Colon (tissue), 2 donors: Measurements from ENCODE around the gene PEPD.

Experiments
- FAIRE-seq: peaks from 2 replicates; lab custom pipeline; 2012; peaks lifted over from hg19 to GRCh38; lab: Jason Lieb, UNC
- donor health status: control.
- donor health status: control.

Gene PEPD

GRCh38 chr19:33406521-33407139 lies 115.0 kb downstream of the PEPD start:
- FAIRE-seq, result no peak

- no peak for FAIRE-seq
Observed at GRCh38 chr19:33405553-33406461, 115.8 kb downstream of the PEPD start.

- no peak for FAIRE-seq
Observed at GRCh38 chr19:33405254-33405552, 116.4 kb downstream of the PEPD start.

DNA sequence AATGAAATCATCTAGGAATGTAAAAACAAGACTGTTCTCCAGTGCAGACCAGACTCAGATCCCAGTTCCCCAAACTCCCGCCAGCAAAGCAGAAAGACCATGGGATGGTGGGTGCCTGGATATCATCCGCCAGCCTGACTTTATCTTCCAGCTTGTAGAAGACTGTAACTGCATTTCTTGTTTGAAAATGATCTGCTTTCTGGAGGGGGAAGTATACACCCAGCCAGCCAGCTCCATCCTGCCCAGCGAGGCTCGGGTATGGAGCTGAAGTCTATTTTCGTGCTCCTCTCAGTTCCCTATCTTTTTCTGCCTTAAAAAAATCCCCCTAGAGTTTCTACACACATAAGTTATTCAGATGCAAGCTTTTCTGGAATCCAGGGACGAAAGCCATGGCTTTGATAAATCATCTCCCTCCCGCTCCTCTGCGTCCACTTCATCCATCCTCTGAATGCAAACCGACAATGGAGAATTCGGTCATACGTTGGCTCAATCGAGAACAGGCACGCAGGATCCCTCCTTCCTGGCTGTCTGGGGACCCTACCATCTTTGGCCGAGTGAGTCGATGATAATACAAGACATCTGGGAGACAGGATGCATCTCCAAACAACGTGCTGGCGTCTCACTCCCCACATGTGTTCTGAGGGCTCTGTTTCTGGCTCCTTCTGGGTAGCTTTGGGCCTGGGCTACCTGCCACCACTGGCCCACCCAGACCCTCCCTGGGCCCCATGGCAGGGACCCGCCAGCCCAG lies 116.9 kb downstream of the PEPD start:
- FAIRE-seq, result no peak

DNA sequence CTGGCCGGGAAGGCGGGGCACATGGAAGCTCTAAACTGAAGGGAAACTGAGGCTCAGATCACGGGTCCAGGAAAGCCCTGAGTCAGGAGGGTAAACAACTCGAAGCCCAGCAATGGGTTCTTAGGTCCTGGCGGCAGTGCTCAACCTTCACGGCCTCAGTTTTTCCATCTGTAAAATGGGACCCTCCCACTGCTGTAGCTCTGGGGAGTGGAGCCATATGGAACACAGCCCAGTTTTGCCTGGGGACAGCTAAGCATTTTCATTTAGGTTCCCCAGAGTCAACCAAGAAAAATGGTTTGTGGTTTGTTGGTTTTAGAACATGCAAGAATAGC lies 117.7 kb downstream of the PEPD start:
- no peak for FAIRE-seq

DNA sequence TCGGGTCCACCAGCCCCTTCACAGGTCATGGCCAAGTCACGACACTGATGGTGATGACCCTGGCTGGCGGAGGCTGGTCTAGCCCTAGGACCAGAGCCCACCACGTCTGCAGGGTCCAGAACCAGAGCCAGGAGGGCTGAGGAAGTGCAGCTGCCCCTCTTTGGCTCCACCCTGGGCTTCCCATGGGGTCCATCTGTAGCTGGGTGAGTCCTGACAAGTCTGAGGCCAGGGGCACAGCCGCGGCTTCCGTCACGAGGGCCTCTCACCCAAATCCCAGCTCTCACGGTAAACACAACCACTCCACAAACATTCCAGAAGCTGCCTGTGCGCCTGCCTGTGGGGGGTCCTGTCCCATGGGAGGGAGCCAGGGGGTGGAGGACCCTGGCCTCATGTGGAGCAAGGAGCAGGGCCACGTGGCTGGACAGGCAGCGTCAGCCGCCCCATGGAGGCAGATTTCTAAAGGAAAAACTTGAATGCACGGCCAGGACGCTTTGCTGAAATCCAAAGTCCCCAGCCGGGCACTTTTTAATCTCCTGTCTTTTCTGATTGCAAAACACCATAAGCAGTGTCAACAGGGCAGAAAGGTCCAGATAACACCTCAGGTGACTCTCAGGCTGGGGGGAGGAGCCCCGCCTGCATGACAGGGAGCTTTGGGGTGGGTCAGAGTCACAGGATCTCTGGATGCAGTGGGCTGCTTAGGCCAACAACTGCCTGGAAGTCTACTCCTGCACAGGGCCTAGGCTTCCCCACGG lies 118.2 kb downstream of the PEPD start:
- no peak for FAIRE-seq

GRCh38 chr19:33402421-33403220 lies 119.0 kb downstream of the PEPD start:
- no peak for FAIRE-seq

DNA sequence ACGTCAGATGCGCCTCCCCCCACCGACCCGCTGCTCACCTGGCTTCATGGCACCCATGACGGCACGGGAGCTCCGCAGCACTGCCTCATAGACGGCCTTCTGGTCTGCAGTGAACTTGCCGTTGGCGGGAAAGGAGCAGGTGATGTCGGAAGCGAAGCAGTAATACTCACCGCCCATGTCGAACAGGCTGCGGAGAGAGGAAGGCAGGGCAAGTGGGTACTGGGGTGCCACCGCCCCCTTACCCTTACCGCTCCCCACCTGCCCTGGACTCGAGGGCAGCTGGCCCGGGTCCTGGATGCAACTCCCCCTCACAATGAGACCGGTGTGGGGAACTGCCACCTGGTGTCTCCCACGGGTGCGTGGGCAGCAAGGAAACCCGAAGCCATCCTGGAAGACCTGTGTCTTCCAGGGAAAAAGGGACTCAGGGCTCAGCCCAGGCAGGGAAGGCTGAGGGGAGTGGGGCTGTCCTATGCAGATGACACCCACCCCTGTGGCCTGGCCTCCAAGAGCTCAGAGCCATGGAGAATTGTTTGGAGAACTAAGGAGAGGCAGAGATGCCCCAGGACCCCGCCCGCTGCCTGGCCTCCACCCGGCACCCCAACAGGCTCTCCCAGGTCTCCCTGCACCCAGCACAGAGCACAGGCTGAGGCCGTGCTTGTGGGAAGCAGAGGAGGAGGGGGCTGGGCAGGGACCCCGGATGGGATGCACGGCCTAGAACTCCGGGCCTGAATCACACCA lies 119.7 kb downstream of the PEPD start:
- FAIRE-seq, result no peak

GRCh38 chr19:33400856-33401682 lies 120.5 kb downstream of the PEPD start:
- no peak for FAIRE-seq

DNA sequence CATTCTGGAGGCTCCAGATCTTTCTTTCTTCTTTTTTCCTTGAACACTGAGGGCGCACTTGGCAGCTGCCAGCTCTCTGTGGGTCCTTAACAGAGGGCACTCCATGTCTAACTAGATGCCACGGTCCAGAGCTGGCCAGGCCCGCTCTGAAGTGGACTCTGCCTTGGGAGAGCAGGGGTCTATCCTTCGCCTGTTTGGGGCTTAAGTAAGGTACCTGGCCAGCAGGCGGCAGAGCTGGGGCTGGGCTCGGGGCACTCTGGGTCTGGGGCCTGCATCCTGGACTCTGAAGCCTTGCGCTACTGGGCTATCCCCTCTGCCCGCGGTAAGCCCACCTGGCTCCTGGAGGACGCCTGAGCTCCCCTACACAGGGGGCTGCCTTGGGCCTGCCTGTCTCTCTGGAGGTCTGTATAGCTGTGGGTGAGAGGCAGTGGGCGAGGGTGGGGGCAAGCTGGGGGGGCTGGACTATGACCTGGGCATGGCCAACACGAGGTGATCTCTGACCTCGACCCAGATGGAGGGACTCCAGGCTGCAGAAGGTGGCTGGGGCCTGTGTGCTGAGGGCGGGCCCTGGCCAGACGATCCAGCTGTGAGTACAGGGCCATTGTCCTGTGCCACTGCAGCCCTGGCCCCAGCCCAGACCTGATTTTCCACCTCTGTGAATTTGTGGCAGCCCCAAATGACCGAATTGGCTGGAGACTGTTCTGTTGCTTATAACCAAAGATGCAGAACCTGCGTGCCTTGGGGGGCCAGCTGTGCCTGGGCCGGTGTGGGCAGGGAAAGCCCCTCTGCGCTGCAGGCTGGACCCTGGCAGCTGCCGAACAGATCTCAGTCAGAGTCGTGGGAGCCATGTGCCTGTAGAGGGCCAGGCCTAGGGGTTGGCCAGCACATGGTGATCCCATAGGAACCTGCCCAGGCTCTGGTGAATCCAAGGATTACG lies 121.6 kb downstream of the PEPD start:
- no peak for FAIRE-seq

- no peak for FAIRE-seq
Observed at GRCh38 chr19:33399081-33399744, 122.4 kb downstream of the PEPD start.

DNA sequence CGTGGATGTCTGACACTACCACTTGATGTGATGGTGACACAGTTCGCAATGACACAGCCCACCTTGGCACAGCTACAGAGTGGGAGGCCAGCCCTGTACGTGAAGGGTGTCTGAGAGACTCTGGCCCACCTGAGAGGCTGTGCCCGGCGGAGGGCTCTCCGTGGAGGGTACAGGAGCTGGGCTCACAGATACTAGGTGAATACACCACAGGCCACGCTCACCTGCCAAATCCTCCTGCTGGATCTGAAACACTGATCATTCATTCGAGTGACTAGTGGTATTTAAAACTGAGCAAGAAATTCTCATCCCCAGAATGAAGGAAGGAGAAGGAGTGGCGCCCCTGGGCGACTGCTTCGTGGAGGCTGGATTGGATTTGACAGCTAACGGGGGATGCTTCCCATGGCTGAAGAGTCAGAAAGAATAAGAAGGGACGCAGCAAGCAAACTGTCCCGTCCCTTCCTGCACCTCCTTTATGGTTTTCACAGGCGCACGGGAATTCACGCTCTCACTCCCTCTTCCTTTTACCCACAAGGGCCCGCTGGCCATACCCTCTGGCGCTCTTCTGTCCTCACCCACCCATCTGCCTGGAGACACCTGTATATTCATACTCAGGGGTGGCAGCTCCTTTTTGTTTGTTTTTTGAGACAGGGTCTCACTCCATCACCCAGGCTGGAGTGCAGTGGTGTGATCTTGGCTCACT lies 123.1 kb downstream of the PEPD start:
- FAIRE-seq, result no peak

DNA sequence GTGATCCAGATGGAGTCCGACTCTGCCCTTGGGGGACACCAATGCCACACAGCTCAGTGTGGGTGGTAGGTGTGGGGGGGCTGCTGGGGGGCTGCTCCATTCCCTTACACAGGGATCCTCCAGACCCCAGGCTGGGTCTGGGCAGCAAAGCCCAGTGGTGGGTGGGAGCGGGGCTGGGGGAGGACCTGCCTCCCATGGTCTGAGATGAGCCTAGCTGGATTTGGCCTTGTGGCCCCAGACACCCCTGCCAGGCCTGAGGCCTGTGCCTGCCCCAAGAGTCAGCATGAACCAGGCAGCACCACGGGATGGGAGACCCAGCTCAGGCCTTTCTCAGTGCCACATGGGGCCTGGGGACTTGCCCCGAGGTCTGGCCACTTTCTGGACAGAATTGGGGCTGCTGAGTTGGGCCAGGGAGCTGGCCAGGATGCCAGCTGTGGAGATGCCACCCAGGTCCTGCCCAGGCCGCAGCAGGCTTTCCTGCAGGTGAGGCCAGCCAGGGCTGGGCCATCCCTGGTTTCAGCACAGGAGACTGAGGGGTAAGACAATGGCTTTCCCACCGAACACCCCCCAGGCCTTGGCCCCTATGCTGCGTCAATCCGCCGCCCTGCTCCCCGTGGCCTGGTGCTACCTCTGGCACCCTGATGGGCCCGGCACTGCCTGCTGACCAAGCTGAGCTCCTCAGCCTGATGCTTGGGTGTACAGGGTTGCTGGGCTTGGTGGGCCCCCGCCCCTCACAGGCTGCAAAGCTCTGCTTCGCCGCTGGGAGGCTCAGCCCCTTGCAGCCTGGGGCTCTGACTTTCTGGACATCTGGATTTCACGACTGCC lies 123.8 kb downstream of the PEPD start:
- FAIRE-seq, result no peak

- FAIRE-seq, result no peak
Observed at GRCh38 chr19:33396701-33397535, 124.7 kb downstream of the PEPD start.

- FAIRE-seq, result no peak
Observed at GRCh38 chr19:33395561-33396550, 125.7 kb downstream of the PEPD start.
